ENCODE data around the gene TBC1D8. TPM values are rescaled to one million over a fixed set of nuclear protein-coding genes. Genes with fewer than 3 reads are reported as not detected.

The TBC1D8 gene
- total and polyA plus RNA-seq, 9 of the 15 experiments (the other 6 are each of a cell fraction or from before 2014, with no cell fraction given) = 0.36 to 1.3 (median 0.82) TPM

DNA sequence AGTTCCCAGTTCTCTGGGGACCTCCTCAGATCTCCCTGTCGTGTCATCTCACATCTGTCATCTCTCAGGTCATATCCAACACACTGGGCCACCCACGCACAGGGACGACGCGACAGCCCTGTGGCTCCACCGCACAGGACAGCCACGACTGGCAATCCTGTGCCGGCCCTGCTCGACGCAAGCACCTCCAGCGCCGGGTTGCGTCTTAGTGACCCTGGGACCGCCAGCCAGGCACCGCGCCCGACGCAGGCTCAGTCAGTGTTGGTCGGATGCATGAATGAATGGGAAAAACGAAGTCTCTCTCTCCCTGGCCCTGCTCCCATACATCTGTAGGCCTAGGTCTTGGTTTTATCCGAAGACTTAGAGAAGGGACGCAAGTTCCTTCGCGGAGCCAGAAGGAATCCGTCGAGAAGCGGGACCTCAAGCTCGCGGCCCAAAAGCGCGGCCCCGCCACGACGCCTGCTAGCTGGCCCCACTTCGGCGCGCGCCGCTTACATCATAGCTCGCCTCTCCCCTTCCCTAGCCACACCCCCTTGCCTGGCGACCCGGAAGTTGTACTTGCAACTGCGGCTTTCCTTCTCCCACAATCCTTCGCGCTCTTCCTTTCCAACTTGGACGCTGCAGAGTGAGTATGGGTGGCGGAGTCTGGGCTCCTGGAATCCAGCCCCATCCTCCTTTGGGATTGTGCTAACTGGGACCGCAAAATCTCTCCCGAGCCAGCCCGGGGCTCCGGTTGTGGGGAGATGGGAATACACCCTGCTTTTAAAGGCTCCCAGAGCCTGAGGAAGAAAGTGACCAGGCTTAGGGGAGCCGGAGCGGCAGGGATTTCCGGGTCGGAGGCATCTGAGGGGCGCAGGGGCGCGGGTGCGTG lies 149.3 kb downstream of the TBC1D8 start, which contains the start of gene RPL31 (continued):
- TF ChIP-seq ZC3H4 (CRISPR knock-in tag; IDR thresholded peaks at IDR 0.05; ENCODE audit: borderline replicate concordance) = no peak; the same call in 1 of the 2 replicates
- TF ChIP-seq MCM5 (IDR thresholded peaks at IDR 0.05; ENCODE audit: low read depth) = no peak
- peak; percentile 76 for TF ChIP-seq HCFC1 (IDR thresholded peaks at IDR 0.05; ENCODE audit: low read depth, low read length)
- peak; percentile 100 for TF ChIP-seq TAF9B (IDR thresholded peaks at IDR 0.05; ENCODE audit: partially characterized antibody)
- TF ChIP-seq ZNF644 (tag; IDR thresholded peaks at IDR 0.05; ENCODE audit: low read depth) = peak; percentile 86
- peak; percentile 91 for TF ChIP-seq EGR1 (conservative IDR thresholded peaks at IDR 0.05)
- TF ChIP-seq PCBP2 (IDR thresholded peaks at IDR 0.05; ENCODE audit: low read depth, low read length, poor library complexity, severe bottlenecking) = no peak
- TF ChIP-seq, protein P1, sequence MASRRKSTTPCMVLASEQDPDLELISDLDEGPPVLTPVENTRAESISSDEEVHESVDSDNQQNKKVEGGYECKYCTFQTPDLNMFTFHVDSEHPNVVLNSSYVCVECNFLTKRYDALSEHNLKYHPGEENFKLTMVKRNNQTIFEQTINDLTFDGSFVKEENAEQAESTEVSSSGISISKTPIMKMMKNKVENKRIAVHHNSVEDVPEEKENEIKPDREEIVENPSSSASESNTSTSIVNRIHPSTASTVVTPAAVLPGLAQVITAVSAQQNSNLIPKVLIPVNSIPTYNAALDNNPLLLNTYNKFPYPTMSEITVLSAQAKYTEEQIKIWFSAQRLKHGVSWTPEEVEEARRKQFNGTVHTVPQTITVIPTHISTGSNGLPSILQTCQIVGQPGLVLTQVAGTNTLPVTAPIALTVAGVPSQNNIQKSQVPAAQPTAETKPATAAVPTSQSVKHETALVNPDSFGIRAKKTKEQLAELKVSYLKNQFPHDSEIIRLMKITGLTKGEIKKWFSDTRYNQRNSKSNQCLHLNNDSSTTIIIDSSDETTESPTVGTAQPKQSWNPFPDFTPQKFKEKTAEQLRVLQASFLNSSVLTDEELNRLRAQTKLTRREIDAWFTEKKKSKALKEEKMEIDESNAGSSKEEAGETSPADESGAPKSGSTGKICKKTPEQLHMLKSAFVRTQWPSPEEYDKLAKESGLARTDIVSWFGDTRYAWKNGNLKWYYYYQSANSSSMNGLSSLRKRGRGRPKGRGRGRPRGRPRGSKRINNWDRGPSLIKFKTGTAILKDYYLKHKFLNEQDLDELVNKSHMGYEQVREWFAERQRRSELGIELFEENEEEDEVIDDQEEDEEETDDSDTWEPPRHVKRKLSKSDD (conservative IDR thresholded peaks at IDR 0.05; ENCODE audit: low read length) = no peak; the same call in 1 of the 2 replicates
- peak; percentile 73; the same call in 1 of the 2 replicates for TF ChIP-seq FOXJ3 (CRISPR knock-in tag; IDR thresholded peaks at IDR 0.05)
- peak; percentile 92 for TF ChIP-seq GTF2F1 (IDR thresholded peaks at IDR 0.05; ENCODE audit: low read depth, low read length)
- 0 out of 2 replicates have a peak, but pooled peaks have one; percentile 63 for TF ChIP-seq CTBP1 (IDR thresholded peaks at IDR 0.05; ENCODE audit: borderline replicate concordance)
- peak; percentile 87; the same call in 1 of the 2 replicates for TF ChIP-seq MBD2 (IDR thresholded peaks at IDR 0.05; ENCODE audit: borderline replicate concordance, low read depth)
- TF ChIP-seq, protein P2, sequence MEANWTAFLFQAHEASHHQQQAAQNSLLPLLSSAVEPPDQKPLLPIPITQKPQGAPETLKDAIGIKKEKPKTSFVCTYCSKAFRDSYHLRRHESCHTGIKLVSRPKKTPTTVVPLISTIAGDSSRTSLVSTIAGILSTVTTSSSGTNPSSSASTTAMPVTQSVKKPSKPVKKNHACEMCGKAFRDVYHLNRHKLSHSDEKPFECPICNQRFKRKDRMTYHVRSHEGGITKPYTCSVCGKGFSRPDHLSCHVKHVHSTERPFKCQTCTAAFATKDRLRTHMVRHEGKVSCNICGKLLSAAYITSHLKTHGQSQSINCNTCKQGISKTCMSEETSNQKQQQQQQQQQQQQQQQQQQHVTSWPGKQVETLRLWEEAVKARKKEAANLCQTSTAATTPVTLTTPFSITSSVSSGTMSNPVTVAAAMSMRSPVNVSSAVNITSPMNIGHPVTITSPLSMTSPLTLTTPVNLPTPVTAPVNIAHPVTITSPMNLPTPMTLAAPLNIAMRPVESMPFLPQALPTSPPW (CRISPR knock-in tag; IDR thresholded peaks at IDR 0.05) = peak; percentile 63
- peak; percentile 99 for TF ChIP-seq ZNF232 (CRISPR knock-in tag; IDR thresholded peaks at IDR 0.05)
- peak; percentile 99 for TF ChIP-seq IRF2 (CRISPR knock-in tag; IDR thresholded peaks at IDR 0.05)
- TF ChIP-seq PRMT5 (CRISPR knock-in tag; IDR thresholded peaks at IDR 0.05) = peak; percentile 90; the same call in 1 of the 2 replicates
- TF ChIP-seq SUPT5H (IDR thresholded peaks at IDR 0.05) = peak; percentile 99
- TF ChIP-seq ZKSCAN8 (CRISPR knock-in tag; IDR thresholded peaks at IDR 0.05) = peak; percentile 72; the same call in 1 of the 2 replicates
- TF ChIP-seq PURB (CRISPR knock-in tag; IDR thresholded peaks at IDR 0.05; ENCODE audit: low read depth) = peak; percentile 95
- no peak for TF ChIP-seq TCFL5 (CRISPR knock-in tag; conservative IDR thresholded peaks at IDR 0.05)
- TF ChIP-seq NFIC (IDR thresholded peaks at IDR 0.05) = peak; percentile 65
- TF ChIP-seq, protein P3, sequence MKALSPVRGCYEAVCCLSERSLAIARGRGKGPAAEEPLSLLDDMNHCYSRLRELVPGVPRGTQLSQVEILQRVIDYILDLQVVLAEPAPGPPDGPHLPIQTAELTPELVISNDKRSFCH (CRISPR knock-in tag; IDR thresholded peaks at IDR 0.05) = no peak
- TF ChIP-seq, protein P3 (tag; IDR thresholded peaks at IDR 0.05) = peak; percentile 88
- TF ChIP-seq KLF1 (tag; IDR thresholded peaks at IDR 0.05) = 0 out of 2 replicates have a peak, but pooled peaks have one; percentile 25
- peak; percentile 93 for TF ChIP-seq ZNF12 (CRISPR knock-in tag; IDR thresholded peaks at IDR 0.05)
- TF ChIP-seq CBFA2T3 (IDR thresholded peaks at IDR 0.05) = peak; percentile 2; the same call in 1 of the 2 replicates

Data from K562 (cell line).